KMS-11 (cell line): ENCODE data around the gene NKG7.
"Not testable (repeated sequence)": the region's sequence is repeated elsewhere in the genome, so short reads cannot be mapped to it uniquely, and the experiment has no call there.

ENCODE experiments used
- H2AFZ ChIP-seq: fragments of 200-600 bp; sonication (generic); 2 replicates; pipeline ENCODE4 v1.6.1; 2016; ENCODE audit warnings: antibody characterized with exemption, mixed run types, low read depth
- H3K27ac ChIP-seq: fragments of 200-600 bp; sonication (generic); 2 replicates; pipeline ENCODE4 v1.6.1; 2016; ENCODE audit warnings: mild to moderate bottlenecking, mixed run types
- H3K27me3 ChIP-seq: fragments of 200-600 bp; sonication (generic); 2 replicates; pipeline ENCODE4 v1.6.1; 2017; ENCODE audit warnings: mild to moderate bottlenecking, low read depth, mixed run types, moderate library complexity; ENCODE audit not compliant: insufficient read depth
- H3K36me3 ChIP-seq: fragments of 200-600 bp; sonication (generic); 2 replicates; pipeline ENCODE4 v1.6.1; 2017; ENCODE audit warnings: mild to moderate bottlenecking, mixed run types; ENCODE audit not compliant: insufficient read depth
- H3K4me1 ChIP-seq: fragments of 200-600 bp; sonication (generic); 2 replicates; pipeline ENCODE4 v1.6.1; 2016; ENCODE audit warnings: mild to moderate bottlenecking, low read depth, mixed run types; ENCODE audit not compliant: poor library complexity, severe bottlenecking
- H3K4me2 ChIP-seq: fragments of 200-600 bp; sonication (generic); 2 replicates; pipeline ENCODE4 v1.7.0; 2016; ENCODE audit warnings: mild to moderate bottlenecking, mixed run types
- H3K4me3 ChIP-seq: fragments of 200-600 bp; sonication (generic); IDR thresholded peaks from 2 replicates; pipeline ENCODE4 v1.6.1; 2017; ENCODE audit warnings: low read depth, low read length, mixed read lengths; ENCODE audit not compliant: insufficient read depth
- H3K79me2 ChIP-seq: fragments of 200-600 bp; sonication (generic); 2 replicates; pipeline ENCODE4 v1.6.1; 2016; ENCODE audit warnings: low read depth, mixed run types; ENCODE audit not compliant: insufficient read depth
- H3K9ac ChIP-seq: fragments of 200-600 bp; sonication (generic); 2 replicates; pipeline ENCODE4 v1.6.1; 2016; ENCODE audit warnings: mild to moderate bottlenecking, mixed run types
- H4K20me1 ChIP-seq: fragments of 200-600 bp; sonication (generic); 2 replicates; pipeline ENCODE4 v1.6.1; 2016; ENCODE audit warnings: mild to moderate bottlenecking, mixed run types; ENCODE audit not compliant: insufficient read depth
- TF ChIP-seq, protein P1 (sequence below): fragments of 200-600 bp; sonication (generic); conservative IDR thresholded peaks from 2 replicates; pipeline ENCODE4 v1.6.1; 2017; ENCODE audit warnings: low read depth, mild to moderate bottlenecking, antibody characterized with exemption, low read length, moderate library complexity, mixed read lengths

The NKG7 gene

DNA sequence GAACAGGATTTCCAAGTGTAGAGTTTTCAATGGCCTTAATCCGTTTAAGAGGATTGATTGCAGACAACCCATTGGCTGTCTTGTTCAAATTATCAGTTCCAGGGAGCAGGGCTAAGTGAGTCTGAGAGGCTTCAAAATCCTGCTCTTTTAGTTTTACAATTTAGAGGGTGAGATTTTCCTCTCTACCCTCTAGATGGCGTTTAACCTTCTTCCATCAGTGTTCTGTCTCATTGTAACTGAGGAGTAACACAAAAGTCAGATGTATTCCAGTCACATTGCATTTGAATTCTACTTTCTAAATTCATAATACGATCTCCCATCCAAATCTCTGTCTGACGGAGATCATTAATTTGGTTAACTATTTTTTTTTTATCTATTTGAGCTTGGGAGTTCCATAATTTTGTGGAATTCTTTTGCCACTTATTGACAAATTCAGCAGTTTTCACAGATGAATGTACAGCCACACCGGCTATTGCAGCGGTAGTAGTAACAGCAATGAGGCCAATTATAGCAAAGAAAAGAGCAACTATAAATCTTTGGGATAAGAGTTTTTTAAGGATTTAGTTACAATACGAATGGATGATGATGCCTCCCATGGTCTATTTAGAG lies 25.7 kb upstream of the NKG7 start:
- TF ChIP-seq, protein P1, sequence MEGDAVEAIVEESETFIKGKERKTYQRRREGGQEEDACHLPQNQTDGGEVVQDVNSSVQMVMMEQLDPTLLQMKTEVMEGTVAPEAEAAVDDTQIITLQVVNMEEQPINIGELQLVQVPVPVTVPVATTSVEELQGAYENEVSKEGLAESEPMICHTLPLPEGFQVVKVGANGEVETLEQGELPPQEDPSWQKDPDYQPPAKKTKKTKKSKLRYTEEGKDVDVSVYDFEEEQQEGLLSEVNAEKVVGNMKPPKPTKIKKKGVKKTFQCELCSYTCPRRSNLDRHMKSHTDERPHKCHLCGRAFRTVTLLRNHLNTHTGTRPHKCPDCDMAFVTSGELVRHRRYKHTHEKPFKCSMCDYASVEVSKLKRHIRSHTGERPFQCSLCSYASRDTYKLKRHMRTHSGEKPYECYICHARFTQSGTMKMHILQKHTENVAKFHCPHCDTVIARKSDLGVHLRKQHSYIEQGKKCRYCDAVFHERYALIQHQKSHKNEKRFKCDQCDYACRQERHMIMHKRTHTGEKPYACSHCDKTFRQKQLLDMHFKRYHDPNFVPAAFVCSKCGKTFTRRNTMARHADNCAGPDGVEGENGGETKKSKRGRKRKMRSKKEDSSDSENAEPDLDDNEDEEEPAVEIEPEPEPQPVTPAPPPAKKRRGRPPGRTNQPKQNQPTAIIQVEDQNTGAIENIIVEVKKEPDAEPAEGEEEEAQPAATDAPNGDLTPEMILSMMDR, result no peak
- H3K27ac ChIP-seq, result no peak overlapping the region
- H3K4me3 ChIP-seq, result no peak overlapping the region
- H3K36me3 ChIP-seq, result no peaks in the 10 kb centered on the region
- no peak overlapping the region for H3K9ac ChIP-seq
- no peak overlapping the region for H3K4me2 ChIP-seq
- H2AFZ ChIP-seq, result no peak overlapping the region
- H3K79me2 ChIP-seq, result no peaks in the 10 kb centered on the region
- H3K4me1 ChIP-seq, result no peaks in the 10 kb centered on the region
- H3K27me3 ChIP-seq, result no peaks in the 10 kb centered on the region; the same call in 1 of the 2 replicates
- H4K20me1 ChIP-seq, result no peaks in the 10 kb centered on the region

DNA sequence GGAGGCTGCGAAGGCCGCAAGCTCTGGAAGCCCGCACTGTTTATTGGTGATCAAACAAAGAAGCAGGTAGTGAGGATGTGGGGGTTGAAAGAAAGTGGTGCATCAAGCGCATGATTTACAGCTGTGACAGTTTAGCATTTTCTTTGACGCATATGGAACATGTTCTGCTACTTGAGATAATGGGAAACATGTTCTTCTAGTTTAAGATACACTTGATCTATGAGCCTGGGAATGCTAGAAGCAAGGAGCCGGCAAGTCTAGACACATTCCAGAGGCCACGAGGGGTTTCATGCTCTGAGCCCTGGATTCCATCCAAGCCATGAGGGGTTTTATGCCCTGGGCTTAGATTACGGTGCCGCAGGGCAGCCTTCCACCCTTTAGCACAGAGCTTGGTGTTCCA lies 25.0 kb upstream of the NKG7 start:
- H3K79me2 ChIP-seq, H3K4me3 ChIP-seq, H3K4me1 ChIP-seq, H3K27ac ChIP-seq, H3K27me3 ChIP-seq, H3K9ac ChIP-seq, H3K4me2 ChIP-seq, H3K36me3 ChIP-seq, H2AFZ ChIP-seq, H4K20me1 ChIP-seq: not testable (repeated sequence)

DNA sequence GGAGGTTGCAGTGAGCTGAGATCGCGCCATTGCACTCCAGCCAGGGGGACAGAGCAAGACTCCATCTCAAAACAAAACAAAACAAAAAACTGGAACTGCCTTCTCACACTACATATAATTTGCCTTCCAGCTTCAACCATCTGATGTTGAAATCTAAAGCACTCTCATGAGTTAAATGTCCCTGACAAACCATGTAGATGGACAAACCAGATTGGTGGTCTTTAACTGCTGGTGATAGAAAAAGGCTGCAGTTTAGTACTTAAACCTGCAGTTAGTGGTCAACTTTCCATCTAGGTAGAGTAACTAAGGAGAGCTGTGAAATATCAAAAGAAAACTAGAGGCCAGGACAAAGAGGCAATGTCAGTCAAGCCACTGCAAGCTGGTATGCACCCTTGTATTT lies 23.7 kb upstream of the NKG7 start:
- H3K36me3 ChIP-seq, result no peaks in the 10 kb centered on the region
- H3K79me2 ChIP-seq, result no peaks in the 10 kb centered on the region
- TF ChIP-seq, protein P1, result no peak
- H2AFZ ChIP-seq, result no peak overlapping the region
- no peaks in the 10 kb centered on the region; the same call in 1 of the 2 replicates for H3K27me3 ChIP-seq
- no peak overlapping the region for H3K4me2 ChIP-seq
- H3K4me1 ChIP-seq, result no peaks in the 10 kb centered on the region
- H3K9ac ChIP-seq, result no peak overlapping the region
- no peaks in the 10 kb centered on the region for H4K20me1 ChIP-seq
- H3K27ac ChIP-seq, result no peak overlapping the region
- no peak overlapping the region for H3K4me3 ChIP-seq

DNA sequence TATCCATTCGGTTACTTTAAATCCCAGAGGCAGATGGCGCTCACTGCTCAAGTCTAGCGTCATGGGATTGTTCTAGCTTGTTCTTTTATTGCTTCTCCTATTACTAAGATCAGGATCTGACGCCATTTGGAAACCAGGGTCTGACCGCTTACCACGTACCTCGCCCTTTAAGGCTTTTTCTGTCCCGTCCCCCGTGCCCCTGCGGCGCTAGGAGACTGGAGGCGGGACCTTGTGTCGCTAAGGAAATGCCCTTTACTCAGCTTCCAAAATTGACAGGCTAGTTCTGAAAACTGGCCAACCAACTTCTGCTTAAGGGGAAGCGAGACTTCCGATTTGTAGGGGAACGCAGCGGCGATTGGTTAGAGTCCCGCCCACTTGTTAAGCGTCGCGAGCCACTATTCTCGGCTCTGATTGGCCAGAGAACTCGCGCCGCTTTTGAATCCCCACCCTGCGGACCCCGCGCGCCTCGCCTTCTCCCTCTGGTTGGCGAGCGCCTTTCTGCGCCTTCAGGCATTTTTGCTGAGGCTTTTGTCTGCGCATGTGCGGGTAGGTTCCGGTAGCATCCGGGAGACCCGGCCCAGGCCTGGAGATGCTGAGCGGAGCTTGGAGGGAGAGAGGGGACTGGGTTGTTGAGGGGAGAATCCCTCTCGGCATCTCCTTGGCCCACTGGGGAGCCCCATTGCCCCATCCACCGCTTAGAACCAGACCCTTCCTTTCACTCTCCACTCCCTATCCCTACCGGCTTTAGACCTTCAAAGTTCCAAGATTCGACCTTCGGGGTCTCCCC lies 21.8 kb upstream of the NKG7 start:
- Histone ChIP-seq H3K4me1 (no peaks in the 10 kb centered on the region), H2AFZ (no peak overlapping the region), H3K36me3 (no peaks in the 10 kb centered on the region), H3K4me3 (no peak overlapping the region), H3K27ac (no peak overlapping the region), H3K27me3 (no peaks in the 10 kb centered on the region; the same call in 1 of the 2 replicates), H3K9ac (no peak overlapping the region), H3K79me2 (no peaks in the 10 kb centered on the region), H4K20me1 (no peaks in the 10 kb centered on the region), H3K4me2 (no peak overlapping the region)
- TF ChIP-seq, protein P1, result no peak

DNA sequence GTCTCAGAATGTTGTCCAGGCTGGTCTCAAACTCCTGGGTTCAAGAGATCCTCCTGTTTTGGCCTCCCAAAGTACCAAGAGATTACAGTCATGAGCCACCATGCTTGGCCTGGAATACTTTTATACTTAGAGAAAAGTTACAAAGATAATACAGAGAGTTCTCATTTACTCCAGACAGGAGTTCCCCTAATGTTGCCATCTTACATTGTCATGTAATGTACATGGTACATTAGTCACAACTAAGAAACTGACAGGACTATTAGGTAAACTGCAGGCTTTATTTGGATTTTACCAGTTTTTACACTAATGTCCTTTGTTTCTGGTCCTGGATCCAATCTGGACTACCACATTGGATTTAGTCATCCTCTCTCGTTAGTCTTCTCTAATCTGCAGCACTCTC lies 20.2 kb upstream of the NKG7 start:
- no peak overlapping the region for H3K4me3 ChIP-seq
- no peaks in the 10 kb centered on the region for H3K36me3 ChIP-seq
- TF ChIP-seq, protein P1, result no peak
- H3K4me2 ChIP-seq, result no peak overlapping the region
- no peaks in the 10 kb centered on the region for H3K4me1 ChIP-seq
- H3K27me3 ChIP-seq, result no peaks in the 10 kb centered on the region; the same call in 1 of the 2 replicates
- no peak overlapping the region for H3K9ac ChIP-seq
- no peaks in the 10 kb centered on the region for H4K20me1 ChIP-seq
- H3K79me2 ChIP-seq, result no peaks in the 10 kb centered on the region
- no peak overlapping the region for H3K27ac ChIP-seq
- no peak overlapping the region for H2AFZ ChIP-seq
